Measurements from ENCODE around the gene JPT2. TPM values are rescaled to one million over a fixed set of nuclear protein-coding genes. Genes with fewer than 3 reads are reported as not detected.

Gene JPT2, protein sequence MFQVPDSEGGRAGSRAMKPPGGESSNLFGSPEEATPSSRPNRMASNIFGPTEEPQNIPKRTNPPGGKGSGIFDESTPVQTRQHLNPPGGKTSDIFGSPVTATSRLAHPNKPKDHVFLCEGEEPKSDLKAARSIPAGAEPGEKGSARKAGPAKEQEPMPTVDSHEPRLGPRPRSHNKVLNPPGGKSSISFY
- total RNA-seq, result 10 to 100 TPM; 11.9 to 50.5 (median 34.9) TPM
- polyA plus RNA-seq, result 10 to 100 TPM; 12.1 to 49.4 (median 12.7) TPM
- long read RNA-seq, donor 1, transcript JPT2-201 (5 exons, 3,718 nt), result major isoform, 24 of 27 reads
- long read RNA-seq, donor 1, partial matches to known transcripts, result 0 of 27 reads
- long read RNA-seq, donor 1, other reads (novel, unspliced or antisense), result 0 of 27 reads
- long read RNA-seq, donor 2, transcript JPT2-201 (5 exons, 3,718 nt), result major isoform, 8 of 10 reads
- long read RNA-seq, donor 2, partial matches to known transcripts, result 0 of 10 reads
- long read RNA-seq, donor 2, other reads (novel, unspliced or antisense), result 0 of 10 reads
- long read RNA-seq, donor 3, transcript JPT2-201 (5 exons, 3,718 nt), result major isoform, 13 of 17 reads
- long read RNA-seq, donor 3, partial matches to known transcripts, result 0 of 17 reads
- long read RNA-seq, donor 3, other reads (novel, unspliced or antisense), result 0 of 17 reads
- long read RNA-seq, donor 4, partial matches to known transcripts, result 2 of 3 reads
- long read RNA-seq, donor 4, other reads (novel, unspliced or antisense), result 1 of 3 reads
- long read RNA-seq, donor 5, transcript JPT2-201 (5 exons, 3,718 nt), result major isoform, 34 of 41 reads
- long read RNA-seq, donor 5, partial matches to known transcripts, result 0 of 41 reads
- long read RNA-seq, donor 5, other reads (novel, unspliced or antisense), result 6 of 41 reads
- long read RNA-seq, donor 6, partial matches to known transcripts, result 0 of 1 reads
- long read RNA-seq, donor 6, other reads (novel, unspliced or antisense), result 1 of 1 reads
- long read RNA-seq, donor 7, transcript JPT2-201 (5 exons, 3,718 nt), result major isoform, 8 of 13 reads
- long read RNA-seq, donor 7, partial matches to known transcripts, result 0 of 13 reads
- long read RNA-seq, donor 7, other reads (novel, unspliced or antisense), result 0 of 13 reads
- long read RNA-seq, donor 8, transcript JPT2-201 (5 exons, 3,718 nt), result major isoform, 22 of 24 reads
- long read RNA-seq, donor 8, partial matches to known transcripts, result 0 of 24 reads
- long read RNA-seq, donor 8, other reads (novel, unspliced or antisense), result 0 of 24 reads
- long read RNA-seq, donor 9, transcript JPT2-201 (5 exons, 3,718 nt), result major isoform, 8 of 10 reads
- long read RNA-seq, donor 9, partial matches to known transcripts, result 0 of 10 reads
- long read RNA-seq, donor 9, other reads (novel, unspliced or antisense), result 0 of 10 reads
- long read RNA-seq, donor 10, transcript JPT2-201 (5 exons, 3,718 nt), result major isoform, 7 of 7 reads
- long read RNA-seq, donor 10, partial matches to known transcripts, result 0 of 7 reads
- long read RNA-seq, donor 10, other reads (novel, unspliced or antisense), result 0 of 7 reads

DNA sequence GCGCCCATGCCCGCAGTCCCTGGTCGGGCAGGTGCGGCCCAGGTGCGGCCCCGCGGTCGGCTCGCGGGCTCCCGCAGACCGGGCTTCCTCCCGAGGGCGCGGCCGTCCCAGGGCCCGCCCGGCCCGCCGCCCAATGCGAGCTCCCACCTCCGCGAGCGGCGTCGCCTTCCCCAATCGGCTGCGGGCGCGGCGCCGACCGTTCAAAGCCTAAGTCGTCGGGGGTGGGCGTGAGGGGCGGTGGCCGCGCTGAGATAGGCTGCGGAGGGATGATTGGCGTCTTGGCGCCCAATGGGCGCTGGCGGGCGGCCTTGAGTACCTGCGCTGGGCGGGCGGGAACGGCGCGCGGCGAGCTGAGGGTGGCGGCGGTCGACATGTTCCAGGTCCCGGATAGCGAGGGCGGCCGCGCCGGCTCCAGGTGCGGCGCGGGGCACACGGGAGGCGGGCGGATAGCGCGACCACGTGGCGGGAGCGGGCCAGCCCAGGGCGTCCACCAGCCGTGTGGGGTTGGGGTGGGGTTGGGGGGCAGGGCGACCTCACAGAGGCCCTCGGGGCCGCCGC, at the start of gene JPT2:
Gene JPT2, plus strand, starts transcription at position 338 of the 558 bp plus-strand sequence. Its CDS starts 34 bp downstream, at position 372.
- TF ChIP-seq, protein P1, sequence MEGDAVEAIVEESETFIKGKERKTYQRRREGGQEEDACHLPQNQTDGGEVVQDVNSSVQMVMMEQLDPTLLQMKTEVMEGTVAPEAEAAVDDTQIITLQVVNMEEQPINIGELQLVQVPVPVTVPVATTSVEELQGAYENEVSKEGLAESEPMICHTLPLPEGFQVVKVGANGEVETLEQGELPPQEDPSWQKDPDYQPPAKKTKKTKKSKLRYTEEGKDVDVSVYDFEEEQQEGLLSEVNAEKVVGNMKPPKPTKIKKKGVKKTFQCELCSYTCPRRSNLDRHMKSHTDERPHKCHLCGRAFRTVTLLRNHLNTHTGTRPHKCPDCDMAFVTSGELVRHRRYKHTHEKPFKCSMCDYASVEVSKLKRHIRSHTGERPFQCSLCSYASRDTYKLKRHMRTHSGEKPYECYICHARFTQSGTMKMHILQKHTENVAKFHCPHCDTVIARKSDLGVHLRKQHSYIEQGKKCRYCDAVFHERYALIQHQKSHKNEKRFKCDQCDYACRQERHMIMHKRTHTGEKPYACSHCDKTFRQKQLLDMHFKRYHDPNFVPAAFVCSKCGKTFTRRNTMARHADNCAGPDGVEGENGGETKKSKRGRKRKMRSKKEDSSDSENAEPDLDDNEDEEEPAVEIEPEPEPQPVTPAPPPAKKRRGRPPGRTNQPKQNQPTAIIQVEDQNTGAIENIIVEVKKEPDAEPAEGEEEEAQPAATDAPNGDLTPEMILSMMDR (IDR thresholded peaks at IDR 0.05), result no peak
- peak in 1 of 2 donors; percentile 36 for TF ChIP-seq POLR2A (IDR thresholded peaks at IDR 0.05)
- Histone ChIP-seq H3K4me3 (peak within 1 kb of the TSS in 3 of 4 donors; percentile 48 to 84 (median 64)), H3K27me3 (no peaks in the 10 kb centered on the region), H3K36me3 (replicated peaks in 1 of 2) (peaks cover 0 to 25% of the 10 kb centered on the region in 2 donors), H3K9me3 (replicated peaks in 1 of 3) (no peaks in the 10 kb centered on the region), H3K27ac (peak within 1 kb of the TSS in 4 of 5 donors; percentile 45 to 81 (median 62)), H3K4me1 (replicated peaks in 1 of 2) (peaks cover 0 to 11% of the 10 kb centered on the region in 2 donors)
- 0 to 1% (median 0%) methylated on average over 32 to 79 of the region's 79 CpGs for WGBS, 4 donors
- intact Hi-C loops (cut with DNase I), result loop anchor here in 1 of 2 donors (10.0 kb wide), 1 partner anchor 67 kb away; no protein-coding TSS in a partner anchor
- peak; percentile 96 to 99 (median 98) for DNase-seq

DNA sequence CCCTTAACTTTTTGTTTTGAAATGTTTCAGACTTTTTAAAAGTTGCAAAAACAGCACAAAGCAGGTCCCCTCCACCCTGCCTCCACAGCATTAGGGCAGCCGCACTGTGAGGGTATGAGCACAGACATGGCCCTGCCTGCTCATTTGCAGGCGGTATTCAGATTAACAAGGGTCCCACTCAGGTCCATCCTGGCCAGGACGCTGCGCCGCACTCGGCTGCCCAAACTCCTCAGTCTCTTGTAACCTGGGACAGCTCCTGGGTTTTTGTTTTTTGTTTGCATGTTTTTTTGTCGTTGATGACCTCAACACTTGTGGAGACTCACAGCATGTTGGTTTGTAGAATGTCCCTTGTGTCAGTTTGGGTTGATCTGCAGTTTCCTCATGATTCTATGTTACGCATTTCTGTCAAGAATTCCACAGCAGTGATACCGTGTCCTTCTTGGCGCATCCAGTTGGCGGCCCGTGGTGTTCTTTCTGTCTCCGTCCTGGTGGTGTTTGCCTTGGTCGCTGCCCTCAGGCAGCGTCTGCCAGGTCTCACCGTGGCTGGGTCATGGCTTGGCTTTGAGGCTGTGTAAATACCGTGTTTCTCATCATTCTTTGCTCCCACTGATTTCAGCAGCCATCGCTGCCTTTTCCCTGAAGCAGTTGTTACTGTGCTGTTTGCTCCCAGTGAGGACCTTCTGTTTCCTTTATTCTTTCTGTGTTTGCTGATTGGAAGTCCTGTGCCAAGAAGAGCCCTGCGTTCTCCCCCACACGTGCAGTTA, 47.4 kb upstream of the JPT2 start:
- Histone ChIP-seq H3K4me3 (no peak overlapping the region), H3K4me1 (replicated peaks in 1 of 2) (no peaks in the 10 kb centered on the region), H3K9me3 (replicated peaks in 1 of 3) (no peaks in the 10 kb centered on the region), H3K27me3 (no peaks in the 10 kb centered on the region), H3K36me3 (replicated peaks in 1 of 2) (peaks cover 0 to 76% of the 10 kb centered on the region in 2 donors), H3K27ac (no peak overlapping the region)
- intact Hi-C loops (cut with DNase I), result no loop called here
- TF ChIP-seq, protein P1 (IDR thresholded peaks at IDR 0.05), result no peak
- no peak for TF ChIP-seq POLR2A (IDR thresholded peaks at IDR 0.05)
- WGBS, 4 donors, result 91 to 94% (median 93%) methylated on average over 20 of the region's 20 CpGs
- no peak for DNase-seq

DNA sequence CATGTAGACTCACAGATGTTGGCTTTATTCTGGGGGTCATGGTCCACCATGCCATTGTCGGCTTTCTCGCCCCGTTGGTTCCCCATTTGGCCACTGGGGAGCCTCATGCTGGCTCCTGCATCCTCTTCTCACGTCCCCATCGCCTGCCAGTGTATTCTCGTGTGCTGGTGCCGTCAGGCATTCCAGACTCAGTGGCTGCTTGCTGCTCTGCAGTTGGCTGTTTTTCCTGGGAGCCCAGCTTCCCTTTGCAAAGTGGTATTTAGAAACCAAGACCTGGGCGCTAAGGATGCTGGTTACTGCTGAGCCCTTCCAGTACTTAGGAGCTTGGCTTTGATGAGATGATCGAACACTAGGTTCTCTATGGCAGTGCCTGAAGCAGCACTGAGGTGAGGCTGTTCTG, 46.8 kb upstream of the JPT2 start:
- Histone ChIP-seq H3K4me1 (replicated peaks in 1 of 2) (no peaks in the 10 kb centered on the region), H3K36me3 (replicated peaks in 1 of 2) (peaks cover 0 to 72% of the 10 kb centered on the region in 2 donors), H3K9me3 (replicated peaks in 1 of 3) (no peaks in the 10 kb centered on the region), H3K4me3 (no peak overlapping the region), H3K27ac (no peak overlapping the region), H3K27me3 (no peaks in the 10 kb centered on the region)
- no peak for TF ChIP-seq POLR2A (IDR thresholded peaks at IDR 0.05)
- TF ChIP-seq, protein P1 (IDR thresholded peaks at IDR 0.05), result no peak
- no peak for DNase-seq
- WGBS, 4 donors, result 88 to 93% (median 91%) methylated on average over 8 to 9 of the region's 9 CpGs
- intact Hi-C loops (cut with DNase I), result no loop called here

Data from adrenal gland (tissue), 19 donors.